PFSK-1 (cell line): ENCODE results near the gene SCN8A.

Source experiments
- POLR2AphosphoS5 ChIP-seq: IDR thresholded peaks from 2 replicates; pipeline ENCODE4 v1.6.1; 2012; ENCODE audit warnings: low read depth, mild to moderate bottlenecking, control low read depth, low read length, moderate library complexity
- TAF1 ChIP-seq: IDR thresholded peaks from 2 replicates; pipeline ENCODE4 v1.6.1; 2012; ENCODE audit warnings: low read length, control low read depth, borderline replicate concordance; ENCODE audit not compliant: insufficient read depth

GRCh38 chr12:51672334-51672733, 81.3 kb downstream of the SCN8A start:
- TF ChIP-seq POLR2AphosphoS5 (no peak), TAF1 (no peak)
